ENCODE data around the gene WNT3A.

Gene WNT3A

DNA sequence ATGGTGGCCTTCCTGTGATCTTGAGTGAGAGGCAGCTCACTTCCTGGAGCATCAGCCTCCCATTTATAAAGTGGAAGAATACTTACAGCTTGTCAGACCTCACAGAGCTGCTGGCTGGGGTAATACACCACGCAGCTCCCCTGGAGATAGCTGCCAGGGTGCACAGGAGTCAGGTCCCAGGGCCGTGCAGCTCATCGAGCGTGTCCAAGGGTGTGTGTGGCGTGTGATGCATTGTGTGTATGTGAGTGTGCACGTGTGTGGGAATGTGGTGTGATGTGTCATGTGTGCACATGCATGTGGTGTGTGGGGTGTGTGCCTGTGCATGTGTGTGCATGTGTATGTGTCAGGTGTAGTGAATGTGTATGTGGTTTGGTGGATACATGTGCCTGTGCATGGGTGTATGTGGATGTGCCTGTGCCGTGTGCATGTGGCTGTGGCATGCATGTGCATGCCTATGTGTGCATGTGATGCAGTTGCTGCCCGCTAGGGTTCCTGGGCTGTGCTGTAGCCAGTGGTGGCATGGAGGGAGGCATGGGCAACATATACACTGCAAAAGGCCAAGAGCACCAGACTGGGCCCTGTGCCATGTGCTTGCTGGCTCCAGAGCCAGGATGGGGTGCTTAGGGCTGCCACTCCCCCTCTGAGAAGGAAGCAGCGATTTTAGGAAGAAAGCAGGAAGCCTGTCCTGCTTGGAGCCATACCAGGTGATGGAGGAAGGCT is 24.6 kb downstream of the WNT3A start:
- DNase-seq (ENCODE audit: low spot score), result no peak

DNA sequence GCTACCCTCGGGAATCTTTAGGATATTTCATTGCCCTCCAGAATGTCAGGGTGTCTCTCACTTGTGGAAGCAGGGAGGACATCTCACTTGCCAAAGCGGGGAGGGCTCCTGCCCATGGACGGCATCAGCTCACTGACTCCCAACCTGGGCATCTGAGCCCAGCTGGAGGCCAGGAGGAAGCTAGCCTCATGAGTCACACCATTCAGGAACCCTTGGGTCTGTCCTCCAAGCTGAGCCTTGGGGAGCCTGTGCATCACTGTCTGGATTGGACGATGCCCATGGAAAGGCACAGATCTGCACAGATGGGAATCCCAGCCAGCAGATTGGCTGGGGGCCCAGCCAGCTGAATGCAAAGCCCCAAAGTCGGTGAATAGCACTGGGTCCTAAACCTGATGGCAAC is 25.2 kb downstream of the WNT3A start:
- DNase-seq (ENCODE audit: low spot score), result no peak

DNA sequence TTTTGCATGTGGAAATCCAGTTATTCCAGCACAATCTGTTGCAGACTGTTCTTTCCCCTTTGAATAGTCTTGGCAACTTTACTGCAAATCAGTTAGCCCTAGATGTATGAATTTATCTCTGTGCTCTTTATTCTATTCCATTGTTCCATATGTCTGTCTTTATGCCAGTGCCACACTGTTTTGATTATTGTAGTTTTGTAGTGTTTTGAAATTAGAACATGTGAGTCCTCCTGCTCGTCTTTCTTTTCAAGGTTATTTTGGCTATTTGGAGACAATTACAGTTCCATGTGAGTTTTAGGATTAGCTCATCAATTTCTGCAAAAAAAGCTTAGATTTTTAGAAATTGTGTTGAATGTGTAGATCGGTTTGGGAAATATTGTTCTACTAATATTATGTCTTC is 26.6 kb downstream of the WNT3A start:
- DNase-seq (ENCODE audit: low spot score), result no peak

DNA sequence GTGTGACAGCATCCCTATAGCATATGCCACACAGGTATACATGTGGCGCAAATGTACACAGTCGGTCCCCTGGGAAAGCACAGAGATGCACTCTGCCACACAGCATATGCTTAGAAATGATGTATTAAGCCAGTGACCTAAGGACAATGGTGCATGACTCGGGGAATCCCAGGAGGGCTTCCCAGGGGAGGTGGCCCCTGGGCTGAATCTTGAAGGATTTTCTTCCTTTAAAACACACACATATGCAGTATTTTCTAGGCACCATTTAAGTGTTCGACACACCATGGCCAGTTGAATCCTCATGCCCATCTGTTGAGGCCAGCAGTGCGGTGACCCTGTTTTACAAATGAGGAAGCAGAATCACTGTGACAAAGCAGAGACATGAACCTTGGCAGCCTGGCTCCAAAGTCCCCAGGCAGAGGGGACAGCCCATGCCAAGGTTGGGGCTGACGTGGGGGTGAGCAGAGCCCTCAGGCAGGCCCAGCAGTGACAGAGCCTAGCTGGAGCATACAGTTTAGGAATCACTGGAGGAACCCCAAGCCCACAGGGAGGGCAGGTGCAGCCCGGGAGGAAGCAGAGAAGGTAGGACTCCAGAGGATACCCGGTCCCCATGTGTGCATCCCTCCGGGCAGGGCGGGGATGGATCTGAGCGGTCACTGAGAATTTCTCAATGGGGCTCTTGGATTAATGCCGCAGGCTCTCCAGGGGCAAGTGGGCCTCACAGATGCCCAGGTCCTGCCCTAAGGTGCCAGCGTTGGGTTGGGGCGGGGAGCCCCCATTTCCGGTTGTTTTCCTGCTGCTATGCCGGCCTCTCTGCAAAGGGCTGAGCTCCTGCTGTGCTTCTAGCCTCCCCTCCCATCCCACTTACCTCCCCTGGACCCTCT is 28.4 kb downstream of the WNT3A start:
- DNase-seq (ENCODE audit: low spot score), result no peak

DNA sequence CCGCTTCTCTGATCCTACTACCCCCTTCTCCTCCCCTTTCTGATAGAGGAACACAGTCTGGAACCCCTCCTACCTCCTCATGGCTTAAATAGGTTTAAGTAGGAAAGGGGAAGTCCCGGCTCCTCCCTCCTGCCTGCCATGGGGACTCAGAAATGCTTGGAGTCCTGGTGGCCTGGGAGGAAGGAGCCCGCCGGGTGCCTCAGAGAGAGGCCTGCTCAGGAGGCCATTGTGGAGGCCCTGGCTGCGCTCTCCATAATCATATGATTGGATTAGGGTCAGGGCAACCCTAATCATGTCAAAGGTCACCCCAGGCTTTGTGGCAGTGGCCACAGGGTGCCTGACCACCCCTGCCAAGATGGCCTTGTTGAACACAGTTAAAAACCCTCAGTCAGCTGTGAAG is 29.0 kb downstream of the WNT3A start:
- no peak for DNase-seq (ENCODE audit: low spot score)

DNA sequence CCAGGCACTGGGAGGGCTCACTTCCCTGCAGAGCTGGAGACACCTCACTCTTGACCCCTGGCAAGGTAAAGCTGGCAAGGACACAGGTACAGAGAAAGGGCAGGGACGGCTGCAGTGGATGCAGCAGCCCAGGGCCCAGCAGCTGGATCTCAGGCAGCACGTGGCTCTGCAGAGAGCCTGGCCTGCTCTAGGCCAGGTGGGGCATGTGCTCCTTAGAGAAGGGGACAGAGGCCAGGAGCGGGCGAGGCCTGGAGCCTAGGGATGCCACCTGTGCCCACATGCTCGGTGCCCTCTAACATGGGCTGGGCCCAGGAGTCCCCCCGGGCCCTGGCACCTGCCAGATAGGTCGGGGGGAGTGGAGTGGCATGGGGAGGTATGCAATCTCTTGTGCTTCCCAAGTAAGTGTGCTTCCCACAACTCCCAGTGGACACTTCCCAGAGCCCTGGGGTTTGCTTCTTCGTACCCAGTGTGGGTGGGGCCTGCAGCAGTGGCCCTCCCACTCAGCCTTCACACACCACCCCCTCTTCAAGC is 30.0 kb downstream of the WNT3A start:
- no peak for DNase-seq (ENCODE audit: low spot score)

DNA sequence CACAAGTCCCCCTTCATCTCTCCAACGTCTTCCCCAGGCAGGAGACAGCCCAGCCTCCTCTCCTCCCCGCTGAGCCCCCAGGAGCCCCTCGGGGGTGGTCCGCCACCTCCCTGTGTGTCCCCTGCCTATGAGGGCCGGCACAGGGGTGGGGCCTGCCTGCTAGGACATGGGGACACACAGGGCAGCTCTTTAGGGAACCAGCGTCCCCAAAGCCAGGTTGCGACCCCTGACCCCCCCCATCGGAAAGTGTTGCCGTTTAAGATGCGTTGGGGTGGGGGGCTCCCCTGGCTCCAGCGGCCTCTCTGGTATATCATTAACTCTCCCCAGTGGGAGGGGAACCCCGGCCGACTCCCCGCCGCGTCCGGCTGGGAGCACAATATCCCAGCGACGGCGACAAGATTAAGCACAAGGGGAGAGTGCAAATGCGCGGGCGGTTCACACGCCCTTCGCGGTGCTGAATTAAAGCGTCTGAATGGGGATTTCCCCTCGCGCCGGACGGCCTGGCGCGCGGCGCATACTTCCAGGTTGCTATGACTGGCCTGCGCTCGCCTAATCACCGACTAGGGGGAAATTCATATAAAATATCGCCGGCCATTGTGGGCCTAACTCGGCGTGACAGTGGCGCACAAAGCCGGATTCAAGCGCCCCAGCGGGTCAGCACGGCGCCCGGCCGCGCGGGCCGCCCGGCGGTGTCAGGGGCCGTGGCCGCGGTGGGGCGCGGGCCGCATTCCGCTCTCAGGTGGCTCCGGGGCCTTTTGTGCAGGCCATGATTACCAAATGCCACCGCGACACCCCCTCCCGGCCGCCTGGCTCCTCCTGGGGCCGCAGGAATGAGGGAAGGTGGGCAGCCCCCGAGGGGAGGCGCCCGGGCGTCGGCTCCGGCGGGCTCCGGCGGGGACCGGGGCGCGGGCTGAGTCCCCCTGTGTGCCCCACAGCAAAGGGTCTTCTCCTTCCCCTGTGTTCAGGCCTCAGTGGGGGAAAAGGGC is 30.9 kb downstream of the WNT3A start:
- DNase-seq (ENCODE audit: low spot score), result peak; percentile 45

DNA sequence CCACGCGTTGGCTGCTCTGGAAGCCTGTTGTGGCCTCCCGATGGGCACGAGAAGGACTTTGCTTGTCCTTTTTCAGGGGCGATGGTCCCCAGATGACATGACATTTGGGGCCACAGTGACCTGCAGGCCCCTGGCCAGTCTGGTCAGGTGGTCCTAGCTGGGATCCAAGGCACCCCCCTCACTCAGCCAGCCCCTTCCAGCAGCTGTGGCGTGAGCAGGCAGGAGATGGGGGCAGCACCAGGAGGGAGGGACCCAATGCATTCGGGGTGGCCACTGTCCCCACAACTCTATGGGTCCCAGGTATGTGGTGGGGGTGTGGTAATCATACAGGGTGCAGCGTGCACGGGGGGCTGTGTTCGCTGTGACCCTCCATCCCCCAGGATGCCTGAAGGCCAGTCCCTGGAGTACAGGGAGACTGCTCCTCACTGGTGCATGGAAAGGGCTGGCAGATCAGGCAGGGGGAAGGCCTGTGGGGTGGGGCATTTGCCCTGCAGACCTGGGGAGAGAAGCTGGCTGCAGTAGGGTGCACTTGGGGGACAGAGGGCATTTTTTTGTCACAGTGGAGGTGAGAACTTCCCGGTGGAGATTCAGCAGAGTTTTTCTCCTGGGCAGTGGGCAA is 31.7 kb downstream of the WNT3A start:
- no peak for DNase-seq (ENCODE audit: low spot score)

DNA sequence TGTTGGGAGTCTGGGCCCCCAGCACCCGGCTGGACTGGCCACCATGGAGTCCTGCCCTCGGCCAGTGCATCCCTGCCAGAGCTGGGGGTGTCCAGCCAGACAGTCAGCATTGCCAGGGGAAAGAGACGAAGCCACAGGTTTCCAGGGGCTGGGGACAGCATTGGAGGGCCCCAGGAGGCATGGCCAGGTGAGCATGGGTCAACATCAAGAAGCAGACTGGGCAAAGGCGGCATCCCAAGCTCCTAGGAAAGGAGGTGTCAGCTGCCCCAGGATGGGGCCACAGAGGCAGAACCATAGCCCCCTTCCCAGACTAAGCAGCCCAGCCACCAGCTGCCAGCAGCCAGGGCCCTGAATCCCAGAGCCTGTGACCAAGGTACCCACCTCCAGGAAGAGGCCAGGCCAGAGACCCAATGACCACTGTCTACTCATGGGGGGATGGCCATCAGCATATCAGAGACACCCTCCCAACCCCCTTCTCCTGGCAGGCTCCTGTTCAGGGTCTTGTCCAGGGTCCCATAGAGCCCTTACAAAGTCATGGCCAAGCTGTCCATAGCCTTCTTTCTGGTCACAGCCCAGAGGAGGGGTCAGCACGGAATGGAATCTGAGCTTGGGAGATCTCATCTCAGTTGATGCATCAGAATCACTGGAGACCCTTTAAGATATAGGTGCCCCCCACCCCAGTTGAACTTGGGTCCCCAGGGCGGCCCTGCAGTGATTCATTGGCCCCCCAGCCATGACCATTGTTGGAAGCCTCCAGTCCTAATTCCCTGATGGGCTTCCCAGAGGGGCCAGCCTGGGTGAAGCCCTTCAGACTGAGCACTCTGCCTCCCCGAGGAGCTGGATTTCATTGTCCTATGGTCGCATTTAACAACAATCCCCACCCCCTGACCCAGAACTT is 32.5 kb downstream of the WNT3A start:
- no peak for DNase-seq (ENCODE audit: low spot score)

DNA sequence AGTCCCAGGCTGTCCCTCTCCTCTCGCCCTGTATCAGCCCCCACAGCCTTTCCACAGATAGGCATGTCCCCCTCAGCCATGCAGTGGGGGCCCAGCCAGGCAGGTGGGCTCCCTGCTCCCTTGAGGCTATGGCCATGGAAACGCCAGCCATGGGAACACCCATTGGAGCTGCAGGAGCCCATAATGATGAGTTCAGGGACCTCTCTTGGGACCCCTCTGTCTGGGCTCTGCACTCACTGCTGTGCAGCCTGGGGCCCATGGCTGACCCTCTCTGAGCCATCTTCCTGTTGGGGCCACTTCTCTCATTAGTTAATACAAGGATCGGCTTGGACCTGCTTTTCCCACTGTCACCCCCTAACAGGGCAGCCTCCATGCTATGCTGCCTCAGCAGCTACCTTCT is 33.2 kb downstream of the WNT3A start:
- DNase-seq (ENCODE audit: low spot score), result no peak

DNA sequence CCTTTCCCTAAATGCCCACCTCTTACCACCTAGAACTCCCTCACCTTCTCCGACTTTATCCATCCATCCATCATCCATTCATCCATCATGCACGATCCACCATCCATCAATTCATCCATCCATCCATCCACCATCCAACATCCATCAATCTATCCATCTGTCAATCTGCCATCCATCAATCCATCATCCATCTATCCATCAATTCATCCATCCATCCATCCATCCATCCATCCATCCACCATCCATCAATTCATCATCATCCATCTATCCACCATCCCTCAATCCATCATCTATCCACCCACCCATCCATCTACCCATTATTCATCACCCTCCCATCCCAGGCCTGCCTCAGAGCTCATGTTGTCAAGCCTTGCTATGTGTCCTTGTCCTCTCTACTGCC is 34.5 kb downstream of the WNT3A start:
- no peak for DNase-seq (ENCODE audit: low spot score)

DNA sequence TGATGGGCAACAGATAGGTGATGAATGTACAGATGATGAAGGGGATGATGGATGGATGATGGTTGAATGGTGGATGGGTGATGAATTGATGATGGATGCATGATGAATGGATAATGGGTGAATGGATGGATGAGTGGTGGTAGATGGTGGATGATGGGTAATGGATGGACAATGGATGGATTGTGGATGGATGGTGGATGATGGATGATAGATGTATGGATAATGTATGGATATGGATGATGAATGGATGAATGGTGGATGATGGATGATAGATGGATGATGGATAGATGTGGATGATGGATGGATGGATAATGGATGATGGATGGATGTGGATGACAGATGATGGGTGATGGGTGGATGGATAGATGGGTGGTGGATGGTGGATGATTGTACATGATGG is 35.7 kb downstream of the WNT3A start:
- no peak for DNase-seq (ENCODE audit: low spot score)

DNA sequence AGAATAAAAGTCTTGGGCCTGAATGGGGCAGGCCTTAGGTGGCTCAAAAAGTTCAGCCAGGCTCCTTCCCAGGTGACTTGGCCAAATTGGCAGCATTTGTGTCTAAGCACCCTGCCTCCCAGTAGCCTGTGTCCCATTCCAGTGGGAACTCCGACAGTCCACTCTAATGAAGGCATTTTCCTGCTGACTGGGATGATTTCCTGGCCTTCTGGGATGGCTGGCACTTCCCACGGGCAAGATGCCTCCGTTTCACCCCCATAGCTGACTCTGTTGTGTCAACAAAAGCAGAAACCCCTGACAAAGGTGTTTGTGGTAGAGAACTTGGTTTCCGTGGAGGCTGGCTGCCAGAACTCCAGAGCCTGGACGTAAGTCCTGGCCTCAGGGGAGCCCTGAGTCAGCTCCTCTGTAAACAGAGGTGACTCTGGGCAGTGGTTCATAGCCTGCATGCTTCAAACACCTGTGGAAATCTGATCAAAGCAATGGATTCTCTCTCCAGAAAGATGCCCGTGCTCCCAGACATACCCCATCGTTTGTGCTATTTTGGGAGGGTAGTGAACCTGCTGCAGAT is 36.6 kb downstream of the WNT3A start:
- no peak for DNase-seq (ENCODE audit: low spot score)

DNA sequence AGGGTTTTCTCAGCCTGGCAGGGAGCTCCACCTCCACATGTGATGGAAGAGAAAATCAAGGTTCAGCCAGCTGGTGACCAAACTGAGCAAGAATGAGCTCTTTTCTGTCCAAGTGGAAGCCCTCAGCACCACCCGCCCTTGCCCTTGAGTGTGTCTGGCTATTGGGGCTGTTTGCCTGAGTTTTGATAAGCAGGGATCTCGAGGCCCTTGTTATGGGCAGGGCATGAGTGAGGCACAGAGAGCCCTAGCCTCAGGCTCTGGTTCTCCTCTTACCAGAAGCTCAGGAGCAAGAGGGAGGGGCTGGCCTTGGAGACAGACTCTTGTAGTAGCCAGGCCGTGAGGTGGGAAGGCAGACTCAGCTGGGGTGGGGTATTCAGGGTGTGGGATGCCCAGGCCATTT is 38.2 kb downstream of the WNT3A start:
- no peak for DNase-seq (ENCODE audit: low spot score)

DNA sequence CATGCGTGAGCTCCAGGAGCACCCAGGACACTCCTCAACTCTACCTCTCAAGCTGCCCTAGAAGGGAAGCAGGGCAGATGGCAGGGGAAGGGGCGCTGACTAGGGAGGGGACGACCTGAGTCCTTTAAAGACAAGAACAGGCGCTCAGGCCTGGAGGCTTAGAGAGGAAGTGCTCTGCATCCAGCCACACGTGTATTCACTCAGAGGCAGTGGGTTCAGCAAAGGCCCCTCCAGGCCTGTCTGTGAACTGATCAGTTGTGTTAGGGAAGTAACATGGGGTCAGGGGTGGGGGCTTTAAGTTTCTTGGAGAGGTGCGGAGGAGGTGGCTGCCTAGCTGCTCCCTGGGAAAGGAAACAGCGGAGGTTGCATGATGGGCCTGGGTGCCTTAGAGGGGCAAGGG is 38.6 kb downstream of the WNT3A start:
- DNase-seq (ENCODE audit: low spot score), result no peak

DNA sequence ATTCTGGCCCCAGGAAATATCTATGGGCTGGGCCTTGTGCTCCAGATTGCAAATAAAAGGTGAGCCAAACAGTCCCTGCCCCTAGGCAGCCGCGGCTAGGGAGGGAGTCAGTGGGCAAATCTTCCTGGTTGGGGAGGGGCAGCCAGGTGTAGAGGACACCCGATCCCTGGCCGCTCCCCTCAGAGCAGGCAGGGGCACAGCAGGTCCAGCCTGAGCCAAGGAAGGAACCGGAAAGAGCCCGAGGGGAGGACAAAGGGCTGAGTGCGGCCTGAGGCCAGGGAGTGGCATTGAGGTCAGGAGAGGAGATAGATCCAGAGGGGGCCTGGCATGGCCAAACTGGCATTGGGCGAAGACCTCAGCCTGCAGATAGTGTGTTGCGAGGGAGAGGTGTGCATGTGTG is 39.1 kb downstream of the WNT3A start:
- no peak for DNase-seq (ENCODE audit: low spot score)

DNA sequence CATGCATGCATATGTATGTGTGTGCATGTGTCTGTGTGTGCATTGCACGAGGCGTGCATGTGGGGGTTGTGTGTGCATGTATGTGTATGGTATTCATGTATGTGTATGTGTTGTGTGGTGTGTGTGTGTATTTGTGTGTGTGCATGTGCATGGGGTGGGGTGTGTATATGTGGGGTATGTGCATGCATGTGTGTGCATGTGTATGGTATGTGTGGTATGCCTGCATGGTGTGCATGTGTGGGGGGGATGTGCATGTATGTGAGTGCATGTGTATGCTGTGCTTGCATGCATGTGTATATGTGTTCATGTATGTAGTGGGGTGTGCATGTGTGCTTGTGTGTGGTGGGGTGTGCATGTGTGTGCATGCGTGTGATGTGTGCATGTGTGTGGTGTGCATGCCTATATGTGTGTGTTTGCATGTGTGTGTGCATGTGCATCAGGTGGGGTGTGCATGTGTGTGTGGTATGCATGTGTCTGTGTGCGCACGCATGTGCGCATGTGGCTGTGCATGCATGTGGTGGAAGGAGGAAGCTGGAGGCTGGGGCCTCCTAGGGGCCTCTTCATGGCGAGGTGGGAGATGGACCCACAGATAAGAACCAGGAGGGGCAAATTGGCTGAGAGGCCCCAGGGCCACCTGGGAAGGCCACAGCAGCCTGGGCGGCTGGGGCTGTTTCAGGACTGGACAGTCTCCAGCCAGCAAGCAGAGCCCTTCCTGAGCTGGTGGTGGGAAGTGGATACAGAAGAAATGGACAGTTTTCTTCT is 39.8 kb downstream of the WNT3A start:
- no peak for DNase-seq (ENCODE audit: low spot score)

DNA sequence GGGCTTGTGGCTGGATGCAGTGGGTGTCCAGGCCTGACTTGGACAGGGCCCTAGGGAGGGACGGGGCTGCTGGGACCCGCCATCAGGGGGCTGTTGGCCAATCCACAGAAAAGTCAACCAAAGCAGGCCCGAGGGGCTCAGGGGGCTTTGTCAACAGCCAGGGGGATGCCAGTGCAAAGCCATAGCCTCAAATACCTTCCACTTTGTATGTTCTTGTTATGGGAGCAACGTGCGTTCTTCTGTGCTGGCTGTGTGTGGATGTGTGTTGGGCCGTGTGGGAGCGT is 40.3 kb downstream of the WNT3A start:
- no peak for DNase-seq (ENCODE audit: low spot score)

DNA sequence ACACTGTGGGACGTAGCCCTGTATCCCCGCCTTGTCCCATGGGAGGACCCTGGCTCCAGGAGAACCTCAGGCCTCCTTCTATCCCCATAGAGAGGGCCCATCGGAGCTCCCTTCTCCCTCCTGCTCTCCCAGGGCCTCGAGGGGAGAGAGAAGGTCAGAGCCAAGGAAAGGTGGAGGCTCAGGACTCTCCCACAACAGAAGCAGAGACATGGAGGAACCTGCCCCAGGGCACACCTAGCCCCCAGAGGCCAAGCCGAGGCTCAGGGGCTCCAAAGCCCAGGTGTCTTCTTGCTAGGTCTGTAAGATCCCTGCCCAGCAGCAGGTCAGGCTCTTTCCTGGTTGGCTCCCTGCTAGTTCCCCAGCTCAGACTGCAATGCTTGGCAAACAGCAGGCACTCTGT is 41.3 kb downstream of the WNT3A start:
- no peak for DNase-seq (ENCODE audit: low spot score)

Measured in germinal center (tissue), 1 donor.